Inferior parietal cortex (tissue), 1 donor: ENCODE results near the gene PBRM1.

ENCODE experiments used
- DNase-seq: peaks from one replicate; pipeline ENCODE4 v3.0.0-alpha.2; 2016; ENCODE audit errors: extremely low spot score

Gene PBRM1

DNA sequence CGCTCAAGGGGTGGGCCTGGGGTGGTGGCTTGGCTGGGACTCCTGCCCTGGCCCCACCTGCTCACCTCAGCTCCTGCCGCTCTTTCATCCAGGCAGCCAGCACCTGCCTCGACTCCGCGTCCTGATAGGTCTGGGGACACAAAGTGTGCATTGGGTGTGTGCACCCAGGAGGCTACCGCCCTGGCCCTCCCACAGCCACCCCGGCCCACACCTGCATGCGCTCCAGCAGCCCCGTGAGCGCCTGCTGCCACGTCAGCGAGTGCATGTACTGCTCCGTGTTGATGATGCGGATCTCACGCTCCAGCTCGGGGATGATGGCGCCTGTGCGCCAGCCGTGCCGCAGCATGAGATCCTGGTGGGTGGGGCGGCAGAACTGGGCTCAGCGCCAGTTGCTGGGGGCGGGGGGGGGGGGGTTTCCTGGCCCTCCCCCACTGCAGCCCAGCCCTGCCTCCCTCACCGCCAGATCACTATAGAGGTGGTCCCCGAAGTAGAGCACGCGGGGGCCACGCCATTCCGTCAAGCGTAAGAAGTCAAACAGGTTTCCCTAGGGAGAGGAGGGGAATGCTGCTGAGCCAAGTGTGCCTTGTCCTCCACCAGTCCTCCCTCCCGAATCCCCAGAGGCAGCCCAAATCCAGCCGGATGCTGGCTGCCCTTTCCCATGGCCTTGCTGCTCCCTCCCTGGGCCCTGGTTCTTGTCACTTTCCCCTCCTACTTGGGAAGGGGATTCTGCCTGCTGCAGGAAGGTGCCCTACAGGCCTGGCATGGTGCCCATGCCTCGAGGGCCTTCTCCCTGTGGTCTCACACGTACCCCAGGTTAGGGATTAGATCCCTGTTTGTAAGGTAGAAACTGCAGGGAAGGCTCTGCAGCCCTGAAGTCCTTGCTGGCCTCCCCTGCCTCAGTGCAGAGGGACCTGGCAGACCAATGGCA is 160.7 kb downstream of the PBRM1 start:
- DNase-seq, result no peak

DNA sequence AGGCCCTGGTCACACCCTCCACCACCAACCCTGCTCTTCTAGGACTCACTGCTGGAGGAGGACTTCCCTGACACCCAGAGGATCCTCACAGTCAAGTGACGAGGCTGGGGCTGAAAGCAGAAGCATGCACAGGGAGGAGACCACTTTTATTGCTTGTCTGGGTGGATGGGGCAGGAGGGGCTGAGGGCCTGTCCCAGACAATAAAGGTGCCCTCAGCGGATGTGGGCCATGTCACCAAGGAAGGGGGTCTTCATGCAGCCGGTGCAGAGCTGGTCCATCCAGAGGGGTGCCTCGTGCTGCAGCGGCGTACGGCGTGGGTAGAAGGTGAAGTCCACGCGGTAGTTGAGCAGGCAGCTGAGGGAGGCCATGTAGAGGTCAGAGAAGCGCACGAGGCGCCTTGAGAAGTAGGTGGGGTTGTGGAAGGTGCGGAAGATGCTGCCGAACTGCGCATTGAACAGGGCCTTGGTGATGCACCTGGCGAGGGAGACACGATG is 161.4 kb downstream of the PBRM1 start:
- DNase-seq, result no peak

DNA sequence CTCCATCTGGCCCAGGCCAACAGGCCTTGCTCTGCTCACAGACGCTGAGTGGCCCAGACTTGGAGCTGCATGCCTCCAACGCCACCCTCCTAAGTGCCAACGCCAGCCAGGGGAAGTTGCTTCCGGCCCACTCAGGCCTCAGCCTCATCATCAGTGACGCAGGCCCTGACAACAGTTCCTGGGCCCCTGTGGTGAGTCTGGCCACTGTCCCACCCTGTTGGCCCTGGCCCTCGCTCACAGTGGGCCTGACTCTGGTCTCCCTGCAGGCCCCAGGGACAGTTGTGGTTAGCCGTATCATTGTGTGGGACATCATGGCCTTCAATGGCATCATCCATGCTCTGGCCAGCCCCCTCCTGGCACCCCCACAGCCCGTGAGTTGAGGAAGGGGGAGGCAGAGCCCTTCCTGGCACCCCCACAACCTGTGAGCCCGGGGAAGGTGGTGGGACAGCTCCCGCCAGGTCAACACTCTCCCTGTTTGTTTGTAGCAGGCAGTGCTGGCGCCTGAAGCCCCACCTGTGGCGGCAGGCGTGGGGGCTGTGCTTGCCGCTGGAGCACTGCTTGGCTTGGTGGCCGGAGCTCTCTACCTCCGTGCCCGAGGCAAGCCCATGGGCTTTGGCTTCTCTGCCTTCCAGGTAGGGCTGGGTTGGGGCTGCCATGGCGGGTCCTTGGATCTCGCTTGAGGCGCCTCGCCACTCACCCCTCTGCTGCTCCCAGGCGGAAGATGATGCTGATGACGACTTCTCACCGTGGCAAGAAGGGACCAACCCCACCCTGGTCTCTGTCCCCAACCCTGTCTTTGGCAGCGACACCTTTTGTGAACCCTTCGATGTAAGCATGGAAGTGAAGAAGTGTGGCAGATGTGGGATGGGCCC is 162.1 kb downstream of the PBRM1 start:
- DNase-seq, result no peak

- DNase-seq, result no peak
These were observed 163.0 kb downstream of the PBRM1 start for GRCh38 chr3:52522651-52523251.

GRCh38 chr3:52521881-52522650 is 163.6 kb downstream of the PBRM1 start:
- DNase-seq, result no peak

DNA sequence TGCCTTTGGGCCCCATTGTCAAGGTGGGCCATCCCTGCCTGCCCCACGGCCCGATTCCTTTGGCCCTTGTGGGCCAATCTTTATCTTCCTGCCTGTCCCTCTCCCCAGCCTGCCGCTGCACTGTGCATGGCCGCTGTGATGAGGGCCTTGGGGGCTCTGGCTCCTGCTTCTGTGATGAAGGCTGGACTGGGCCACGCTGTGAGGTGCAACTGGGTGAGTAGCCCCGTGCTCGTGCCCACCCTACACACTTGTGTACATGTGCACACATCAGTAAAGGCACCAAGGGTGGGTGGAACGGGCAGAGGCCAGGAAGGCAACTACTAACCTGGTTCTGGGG is 164.3 kb downstream of the PBRM1 start:
- no peak for DNase-seq

GRCh38 chr3:52520716-52521487 is 164.8 kb downstream of the PBRM1 start:
- no peak for DNase-seq

DNA sequence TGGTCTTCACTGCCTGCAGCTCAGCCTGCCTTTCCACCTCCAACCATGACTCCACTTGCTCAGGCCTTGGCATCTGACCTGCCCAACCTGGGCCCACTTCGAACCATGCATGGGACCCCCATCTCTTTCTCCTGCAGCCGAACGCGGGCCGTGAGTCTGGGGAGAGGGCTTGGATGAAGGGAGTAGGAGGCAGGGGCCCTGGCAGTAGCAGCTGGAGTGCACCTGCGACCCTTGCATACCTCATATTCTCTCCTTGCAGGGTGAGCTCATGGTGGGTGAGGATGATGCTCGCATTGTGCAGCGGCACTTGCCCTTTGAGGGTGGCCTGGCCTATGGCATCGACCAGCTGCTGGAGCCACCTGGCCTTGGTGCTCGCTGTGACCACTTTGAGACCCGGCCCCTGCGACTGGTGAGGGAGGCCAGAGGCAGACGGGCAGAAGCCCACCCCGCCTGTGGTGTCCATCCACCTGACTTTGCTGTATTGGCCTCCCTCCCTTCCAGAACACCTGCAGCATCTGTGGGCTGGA is 165.5 kb downstream of the PBRM1 start:
- DNase-seq, result no peak

- no peak for DNase-seq
These were observed 166.1 kb downstream of the PBRM1 start for GRCh38 chr3:52519445-52520140.

DNA sequence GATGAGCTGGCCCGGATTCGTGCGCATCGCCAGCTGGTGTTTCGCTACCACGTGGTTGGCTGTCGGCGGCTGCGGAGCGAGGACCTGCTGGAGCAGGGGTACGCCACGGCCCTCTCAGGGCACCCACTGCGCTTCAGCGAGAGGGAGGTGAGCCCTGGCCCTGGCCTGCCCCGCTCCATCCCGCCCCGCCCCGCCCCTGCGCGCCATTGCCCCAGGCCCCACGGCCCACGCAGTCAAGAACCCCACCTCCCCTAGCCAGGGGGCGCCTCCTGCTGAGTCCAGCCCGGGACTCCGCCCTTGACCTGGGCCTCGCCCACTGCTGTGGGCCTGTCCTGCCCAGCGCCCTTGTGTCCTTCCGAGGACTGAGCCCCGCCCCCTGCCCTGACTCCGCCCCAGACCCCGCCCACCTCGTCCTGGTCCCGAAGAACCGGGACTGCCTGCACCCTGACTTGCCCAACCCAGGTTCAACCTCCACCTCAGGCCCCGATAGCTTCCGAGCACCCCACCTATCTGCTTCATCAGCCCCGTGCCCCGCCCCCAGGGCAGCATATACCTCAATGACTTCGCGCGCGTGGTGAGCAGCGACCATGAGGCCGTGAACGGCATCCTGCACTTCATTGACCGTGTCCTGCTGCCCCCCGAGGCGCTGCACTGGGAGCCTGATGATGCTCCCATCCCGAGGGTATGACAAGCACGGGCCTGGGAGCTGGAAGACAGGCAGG is 166.8 kb downstream of the PBRM1 start:
- no peak for DNase-seq

DNA sequence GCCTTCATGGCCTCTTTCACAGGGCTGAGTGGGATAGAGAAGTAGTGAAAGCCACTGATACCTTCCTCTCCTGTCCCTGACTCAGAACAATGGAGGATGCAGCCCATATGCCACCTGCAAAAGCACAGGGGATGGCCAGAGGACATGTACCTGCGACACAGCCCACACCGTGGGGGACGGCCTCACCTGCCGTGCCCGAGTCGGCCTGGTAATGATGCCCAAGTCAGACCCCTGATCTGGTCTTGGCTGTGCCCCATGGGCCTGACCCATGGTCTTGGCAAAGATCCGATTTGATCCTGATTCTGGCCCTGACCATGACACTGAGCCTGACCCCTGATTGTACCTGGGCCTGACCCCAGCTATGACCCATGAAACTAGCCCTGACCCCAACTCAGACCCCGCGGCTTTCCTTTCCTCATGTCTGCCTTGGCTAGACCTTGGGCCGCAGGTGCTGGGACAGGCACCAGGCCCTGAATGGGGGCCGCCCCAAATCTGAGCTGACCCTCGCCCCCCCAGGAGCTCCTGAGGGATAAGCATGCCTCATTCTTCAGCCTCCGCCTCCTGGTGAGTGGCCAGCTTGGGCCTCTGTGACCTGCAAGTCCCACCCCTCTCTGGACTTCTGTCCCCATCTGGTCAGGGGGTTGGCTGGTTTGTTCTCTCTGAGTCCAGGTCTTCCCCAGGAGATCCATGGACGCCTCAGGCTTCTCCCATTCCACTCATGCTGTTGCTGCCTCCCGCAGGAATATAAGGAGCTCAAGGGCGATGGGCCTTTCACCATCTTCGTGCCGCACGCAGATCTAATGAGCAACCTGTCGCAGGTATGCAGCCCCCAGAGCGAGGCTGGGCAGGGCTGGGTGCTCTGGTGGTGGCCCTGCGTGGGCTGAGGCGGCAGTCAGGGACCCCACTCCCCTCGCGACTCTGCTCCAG is 167.7 kb downstream of the PBRM1 start:
- DNase-seq, result no peak

GRCh38 chr3:52516509-52517195 is 169.1 kb downstream of the PBRM1 start:
- DNase-seq, result no peak

GRCh38 chr3:52515192-52515591 is 170.5 kb downstream of the PBRM1 start:
- DNase-seq, result no peak

- DNase-seq, result no peak
These were observed 171.1 kb downstream of the PBRM1 start for GRCh38 chr3:52514576-52514975.

DNA sequence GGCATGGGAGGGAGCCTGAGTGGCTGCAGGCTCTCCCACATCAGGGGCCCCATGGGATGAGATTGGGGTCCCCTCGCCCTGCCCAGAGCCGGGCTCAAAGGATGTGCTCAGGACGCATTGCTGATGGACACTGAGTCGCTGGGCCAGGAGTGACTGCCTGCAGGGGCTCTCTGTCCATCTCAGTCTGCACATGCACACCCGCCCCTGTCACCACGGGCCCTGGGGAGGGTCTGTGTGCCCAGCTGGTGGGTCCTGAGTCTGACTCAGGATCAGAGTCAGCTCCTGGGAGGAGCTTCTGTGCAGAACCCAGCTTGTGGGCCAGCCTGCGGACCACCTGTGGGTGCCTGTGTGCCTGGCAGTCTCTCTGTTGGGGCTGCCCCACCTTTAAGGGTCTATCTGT is 172.4 kb downstream of the PBRM1 start:
- no peak for DNase-seq

DNA sequence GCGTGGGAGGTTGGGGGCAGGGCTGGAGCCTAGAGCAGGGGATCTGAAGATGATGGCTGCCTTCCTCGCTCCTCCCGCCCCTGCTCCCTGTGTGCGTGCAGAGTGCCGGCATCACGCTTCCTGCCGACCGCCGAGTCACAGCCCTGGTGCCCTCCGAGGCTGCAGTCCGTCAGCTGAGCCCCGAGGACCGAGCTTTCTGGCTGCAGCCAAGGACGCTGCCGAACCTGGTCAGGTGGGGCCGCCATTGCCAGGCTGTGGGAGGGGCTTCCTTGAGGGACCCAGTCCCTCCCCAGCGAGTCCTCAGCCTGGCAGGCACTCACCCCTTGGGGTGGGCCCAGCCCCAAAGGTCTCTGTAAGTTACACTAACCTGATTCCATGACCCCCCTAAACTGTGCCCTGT is 173.0 kb downstream of the PBRM1 start:
- DNase-seq, result no peak

DNA sequence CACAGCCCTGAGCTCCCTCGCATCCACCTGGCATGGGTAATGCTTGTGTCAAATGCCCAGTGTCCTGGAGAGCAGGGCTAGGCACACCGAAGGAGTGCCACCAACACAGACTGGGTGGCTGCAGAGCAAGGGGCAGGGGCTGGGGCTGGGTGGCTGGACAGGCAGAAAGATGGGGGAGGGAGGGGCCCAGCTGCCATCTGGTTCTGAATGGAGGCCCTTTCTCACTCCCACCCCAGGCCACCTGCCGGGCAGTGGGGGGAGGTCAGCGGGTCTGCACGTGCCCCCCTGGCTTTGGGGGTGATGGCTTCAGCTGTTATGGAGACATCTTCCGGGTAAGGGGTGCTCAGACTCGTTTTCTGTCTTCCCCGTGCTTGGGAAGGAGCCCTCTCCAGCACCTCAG is 173.6 kb downstream of the PBRM1 start:
- DNase-seq, result no peak
